HEK293 (cell line): ENCODE measurements around the gene ZCCHC24.

Experiments used
- CTCF ChIA-PET: fragments of 350-600 bp; formaldehyde crosslinking; extraction: SDS; loops from one replicate; lab custom pipeline; 2021; ENCODE audit warnings: antibody characterized with exemption; lab: Yijun Ruan, JAX
- POLR2A ChIA-PET: fragments of 300-600 bp; formaldehyde crosslinking; extraction: SDS; loops from one replicate; lab custom pipeline; 2020; ENCODE audit warnings: antibody characterized with exemption, inconsistent platforms; lab: Yijun Ruan, JAX
- H3K27ac ChIP-seq: fragments of 200-500 bp; sonication (Bioruptor generic); 2 replicates; pipeline ENCODE4 v1.5.1; 2014; ENCODE audit warnings: low read depth, low read length, control low read depth, inconsistent platforms; ENCODE audit errors: extremely low read depth
- H3K36me3 ChIP-seq, 2 experiments: fragments of 200-500 bp in 1 of 2; sonication (Bioruptor generic) in 1 of 2; 1 replicate in 1 of 2; 2 replicates in 1 of 2; pipeline ENCODE4 v1.5.1; 2014 to 2017; ENCODE audit warnings: inconsistent platforms in 2 of 2, low read length in 2 of 2; ENCODE audit not compliant: control insufficient read depth in 2 of 2, insufficient read depth in 1 of 2
- H3K4me1 ChIP-seq: fragments of 200-500 bp; sonication (Bioruptor generic); 2 replicates; pipeline ENCODE4 v1.5.1; 2014; ENCODE audit warnings: mild to moderate bottlenecking, low read length, inconsistent platforms; ENCODE audit not compliant: control insufficient read depth, insufficient read depth
- H3K4me3 ChIP-seq: 2 replicates; pipeline ENCODE4 v1.5.1; 2011; ENCODE audit warnings: low read depth, mild to moderate bottlenecking, control low read depth, low read length, moderate library complexity
- H3K9me3 ChIP-seq: fragments of 200-500 bp; sonication (Bioruptor generic); 2 replicates; pipeline ENCODE4 v1.5.1; 2014; ENCODE audit warnings: low read depth, low read length, inconsistent platforms; ENCODE audit not compliant: control insufficient read depth, insufficient read depth
- BCL11B ChIP-seq: fragments of 450-650 bp; formaldehyde crosslinking; IDR thresholded peaks from 2 replicates; pipeline ENCODE4 v1.5.1; 2016; ENCODE audit warnings: low read depth, missing biosample characterization, missing genetic modification characterization
- MEIS1 ChIP-seq: sonication (generic); formaldehyde crosslinking; IDR thresholded peaks from 2 replicates; pipeline ENCODE4 v1.8.1; 2022; ENCODE audit warnings: missing genetic modification reagents, mild to moderate bottlenecking, borderline replicate concordance
- RBAK ChIP-seq: fragments of 450-650 bp; formaldehyde crosslinking; IDR thresholded peaks from 2 replicates; pipeline ENCODE4 v1.5.1; 2016; ENCODE audit warnings: missing biosample characterization, missing genetic modification characterization
- ZBTB21 ChIP-seq: fragments of 450-650 bp; formaldehyde crosslinking; IDR thresholded peaks from 2 replicates; pipeline ENCODE4 v1.5.1; 2017; ENCODE audit warnings: missing biosample characterization, missing genetic modification characterization
- ZBTB8A ChIP-seq: fragments of 450-650 bp; formaldehyde crosslinking; IDR thresholded peaks from 2 replicates; pipeline ENCODE4 v1.5.1; 2016; ENCODE audit warnings: missing biosample characterization, missing genetic modification characterization
- ZFP41 ChIP-seq: fragments of 450-650 bp; formaldehyde crosslinking; IDR thresholded peaks from 2 replicates; pipeline ENCODE4 v1.5.1; 2016; ENCODE audit warnings: missing biosample characterization, missing genetic modification characterization, borderline replicate concordance
- ZNF10 ChIP-seq: fragments of 450-650 bp; formaldehyde crosslinking; IDR thresholded peaks from 2 replicates; pipeline ENCODE4 v1.5.1; 2017; ENCODE audit warnings: missing biosample characterization, missing genetic modification characterization
- ZNF112 ChIP-seq: fragments of 450-650 bp; formaldehyde crosslinking; IDR thresholded peaks from 2 replicates; pipeline ENCODE4 v1.5.0; 2017; ENCODE audit warnings: missing biosample characterization, missing genetic modification characterization
- ZNF155 ChIP-seq: fragments of 450-650 bp; formaldehyde crosslinking; IDR thresholded peaks from 2 replicates; pipeline ENCODE4 v1.5.1; 2016; ENCODE audit warnings: missing biosample characterization, missing genetic modification characterization
- ZNF19 ChIP-seq: fragments of 450-650 bp; formaldehyde crosslinking; IDR thresholded peaks from 2 replicates; pipeline ENCODE4; 2016; ENCODE audit warnings: missing biosample characterization, missing genetic modification characterization, low read depth
- ZNF2 ChIP-seq: fragments of 450-650 bp; formaldehyde crosslinking; IDR thresholded peaks from 2 replicates; pipeline ENCODE4 v1.5.1; 2016; ENCODE audit warnings: missing biosample characterization, missing genetic modification characterization
- ZNF221 ChIP-seq: fragments of 450-650 bp; formaldehyde crosslinking; IDR thresholded peaks from 2 replicates; pipeline ENCODE4 v1.5.1; 2017; ENCODE audit warnings: missing biosample characterization, missing genetic modification characterization, borderline replicate concordance
- ZNF266 ChIP-seq: fragments of 450-650 bp; formaldehyde crosslinking; IDR thresholded peaks from 2 replicates; pipeline ENCODE4 v1.5.1; 2016; ENCODE audit warnings: missing biosample characterization, missing genetic modification characterization, low read depth
- ZNF335 ChIP-seq: fragments of 450-650 bp; formaldehyde crosslinking; conservative IDR thresholded peaks from 2 replicates; pipeline ENCODE4 v1.5.1; 2016; ENCODE audit warnings: missing biosample characterization, missing genetic modification characterization
- ZNF341 ChIP-seq: fragments of 450-650 bp; formaldehyde crosslinking; IDR thresholded peaks from 2 replicates; pipeline ENCODE4; 2016; ENCODE audit warnings: low read depth, missing biosample characterization, missing genetic modification characterization
- ZNF473 ChIP-seq: fragments of 450-650 bp; formaldehyde crosslinking; IDR thresholded peaks from 2 replicates; pipeline ENCODE4 v1.5.1; 2017; ENCODE audit warnings: missing biosample characterization, missing genetic modification characterization
- ZNF561 ChIP-seq: fragments of 450-650 bp; IDR thresholded peaks from 2 replicates; pipeline ENCODE4 v1.5.1; 2018; ENCODE audit warnings: missing biosample characterization, missing genetic modification characterization, borderline replicate concordance
- ZNF571 ChIP-seq: fragments of 450-650 bp; formaldehyde crosslinking; IDR thresholded peaks from 2 replicates; pipeline ENCODE4 v1.5.0; 2017; ENCODE audit warnings: missing biosample characterization, missing genetic modification characterization
- ZNF670 ChIP-seq: fragments of 450-650 bp; formaldehyde crosslinking; IDR thresholded peaks from 2 replicates; pipeline ENCODE4 v1.5.1; 2016; ENCODE audit warnings: missing biosample characterization, missing genetic modification characterization, low read depth
- ZNF677 ChIP-seq: fragments of 450-650 bp; IDR thresholded peaks from 2 replicates; pipeline ENCODE4 v1.5.0; 2018; ENCODE audit warnings: missing biosample characterization, mild to moderate bottlenecking, missing genetic modification characterization, moderate library complexity
- ZNF701 ChIP-seq: fragments of 450-650 bp; formaldehyde crosslinking; IDR thresholded peaks from 2 replicates; pipeline ENCODE4 v1.5.1; 2016; ENCODE audit warnings: missing biosample characterization, missing genetic modification characterization
- ZNF76 ChIP-seq: fragments of 450-650 bp; formaldehyde crosslinking; IDR thresholded peaks from 2 replicates; pipeline ENCODE4; 2016; ENCODE audit warnings: low read depth, missing biosample characterization, missing genetic modification characterization, borderline replicate concordance
- ZNF768 ChIP-seq: fragments of 450-650 bp; formaldehyde crosslinking; IDR thresholded peaks from 2 replicates; pipeline ENCODE4 v1.5.1; 2018; ENCODE audit warnings: missing biosample characterization, mild to moderate bottlenecking, missing genetic modification characterization
- ZNF776 ChIP-seq: fragments of 450-650 bp; formaldehyde crosslinking; IDR thresholded peaks from 2 replicates; pipeline ENCODE4 v1.5.0; 2017; ENCODE audit warnings: missing biosample characterization, missing genetic modification characterization, borderline replicate concordance
- ZSCAN30 ChIP-seq: fragments of 450-650 bp; IDR thresholded peaks from 2 replicates; pipeline ENCODE4 v1.5.1; 2018; ENCODE audit warnings: missing biosample characterization, mild to moderate bottlenecking, missing genetic modification characterization, moderate library complexity
- TF ChIP-seq, protein P1 (sequence below): fragments of 450-650 bp; formaldehyde crosslinking; IDR thresholded peaks from 2 replicates; pipeline ENCODE4 v1.5.1; 2016; ENCODE audit warnings: missing biosample characterization, missing genetic modification characterization
- TF ChIP-seq, protein P2 (sequence below): fragments of 450-650 bp; formaldehyde crosslinking; IDR thresholded peaks from 2 replicates; pipeline ENCODE4 v1.5.1; 2016; ENCODE audit warnings: missing biosample characterization, missing genetic modification characterization
- TF ChIP-seq, protein P3 (sequence below): fragments of 450-650 bp; formaldehyde crosslinking; optimal IDR thresholded peaks from 2 replicates; pipeline ENCODE3; 2016; ENCODE audit warnings: missing biosample characterization, mild to moderate bottlenecking, missing genetic modification characterization

ZCCHC24 gene

DNA sequence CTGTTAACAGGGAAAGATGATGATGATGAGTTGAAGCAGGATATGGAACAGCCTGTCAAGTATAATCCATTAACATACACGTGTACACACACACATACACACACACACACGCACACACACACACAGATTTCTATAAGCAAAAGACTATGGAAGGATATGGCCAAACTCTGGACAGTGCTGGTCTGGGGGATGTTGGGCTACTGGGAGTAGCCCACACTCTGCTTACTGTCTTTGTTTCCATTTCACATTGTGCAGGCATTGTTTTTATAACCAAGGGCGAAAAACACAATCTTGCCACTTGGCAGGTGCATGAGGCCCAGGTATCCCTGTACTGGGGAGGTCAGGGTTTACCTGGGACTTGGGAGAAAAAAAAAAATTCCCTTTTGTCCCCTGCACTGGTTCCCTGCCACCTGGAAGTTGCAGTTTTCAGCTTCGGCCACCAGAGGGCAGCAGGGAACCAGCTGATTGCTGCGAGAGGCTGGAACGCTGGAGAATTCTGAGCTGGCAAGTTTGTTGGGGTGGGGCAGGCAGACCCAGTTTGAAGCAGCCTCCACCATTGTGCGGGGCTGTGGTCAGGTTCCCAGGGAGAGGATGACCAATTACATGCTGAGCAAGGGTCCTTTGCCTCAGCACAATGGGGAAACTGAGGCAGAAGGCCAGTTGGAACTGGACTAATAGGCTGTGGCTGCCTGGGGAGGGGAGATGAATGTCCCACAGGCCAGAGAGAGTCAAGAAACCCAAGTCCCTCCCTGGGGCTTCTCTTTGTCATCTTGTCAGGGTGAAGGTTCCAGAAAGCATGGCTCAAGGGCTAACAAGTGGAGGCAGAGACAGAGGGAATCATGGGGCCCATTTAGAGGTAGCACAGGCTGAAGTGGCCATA is 70.9 kb downstream of the ZCCHC24 start (continued):
- TF ChIP-seq, protein P1, sequence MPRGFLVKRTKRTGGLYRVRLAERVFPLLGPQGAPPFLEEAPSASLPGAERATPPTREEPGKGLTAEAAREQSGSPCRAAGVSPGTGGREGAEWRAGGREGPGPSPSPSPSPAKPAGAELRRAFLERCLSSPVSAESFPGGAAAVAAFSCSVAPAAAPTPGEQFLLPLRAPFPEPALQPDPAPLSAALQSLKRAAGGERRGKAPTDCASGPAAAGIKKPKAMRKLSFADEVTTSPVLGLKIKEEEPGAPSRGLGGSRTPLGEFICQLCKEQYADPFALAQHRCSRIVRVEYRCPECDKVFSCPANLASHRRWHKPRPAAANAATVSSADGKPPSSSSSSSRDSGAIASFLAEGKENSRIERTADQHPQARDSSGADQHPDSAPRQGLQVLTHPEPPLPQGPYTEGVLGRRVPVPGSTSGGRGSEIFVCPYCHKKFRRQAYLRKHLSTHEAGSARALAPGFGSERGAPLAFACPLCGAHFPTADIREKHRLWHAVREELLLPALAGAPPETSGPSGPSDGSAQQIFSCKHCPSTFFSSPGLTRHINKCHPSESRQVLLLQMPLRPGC, result no peak
- TF ChIP-seq, protein P2, sequence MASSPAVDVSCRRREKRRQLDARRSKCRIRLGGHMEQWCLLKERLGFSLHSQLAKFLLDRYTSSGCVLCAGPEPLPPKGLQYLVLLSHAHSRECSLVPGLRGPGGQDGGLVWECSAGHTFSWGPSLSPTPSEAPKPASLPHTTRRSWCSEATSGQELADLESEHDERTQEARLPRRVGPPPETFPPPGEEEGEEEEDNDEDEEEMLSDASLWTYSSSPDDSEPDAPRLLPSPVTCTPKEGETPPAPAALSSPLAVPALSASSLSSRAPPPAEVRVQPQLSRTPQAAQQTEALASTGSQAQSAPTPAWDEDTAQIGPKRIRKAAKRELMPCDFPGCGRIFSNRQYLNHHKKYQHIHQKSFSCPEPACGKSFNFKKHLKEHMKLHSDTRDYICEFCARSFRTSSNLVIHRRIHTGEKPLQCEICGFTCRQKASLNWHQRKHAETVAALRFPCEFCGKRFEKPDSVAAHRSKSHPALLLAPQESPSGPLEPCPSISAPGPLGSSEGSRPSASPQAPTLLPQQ (tag by site-specific recombination), result 0 out of 2 replicates have a peak, but pooled peaks have one; percentile 38

DNA sequence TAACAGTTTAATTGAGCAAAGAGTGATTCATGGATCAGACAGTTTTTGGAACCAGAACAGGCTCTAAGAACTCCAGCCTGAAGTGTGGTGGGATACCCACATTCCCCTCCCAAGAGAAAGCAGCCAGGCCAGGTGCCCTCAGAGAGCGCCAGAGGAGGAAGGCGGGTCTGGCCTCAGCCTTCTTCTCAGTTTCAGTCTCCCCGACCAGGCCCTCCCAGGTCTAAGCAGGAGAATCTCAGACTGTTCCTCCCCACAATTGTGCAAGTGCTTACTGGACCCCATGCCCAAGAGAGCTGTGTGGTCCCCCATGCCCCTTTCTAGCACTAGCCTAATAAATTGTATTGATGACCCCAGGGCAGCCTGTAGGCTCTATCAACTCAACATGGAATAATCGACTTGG is 72.6 kb downstream of the ZCCHC24 start:
- TF ChIP-seq ZBTB8A (tag by site-specific recombination) (no peak), ZNF221 (no peak), ZNF341 (tag by site-specific recombination) (no peak), ZNF266 (tag by site-specific recombination) (no peak), ZNF76 (tag by site-specific recombination) (no peak), ZNF776 (no peak), ZNF2 (tag by site-specific recombination) (no peak), BCL11B (tag by site-specific recombination) (no peak), ZNF571 (no peak)
- TF ChIP-seq, protein P3, sequence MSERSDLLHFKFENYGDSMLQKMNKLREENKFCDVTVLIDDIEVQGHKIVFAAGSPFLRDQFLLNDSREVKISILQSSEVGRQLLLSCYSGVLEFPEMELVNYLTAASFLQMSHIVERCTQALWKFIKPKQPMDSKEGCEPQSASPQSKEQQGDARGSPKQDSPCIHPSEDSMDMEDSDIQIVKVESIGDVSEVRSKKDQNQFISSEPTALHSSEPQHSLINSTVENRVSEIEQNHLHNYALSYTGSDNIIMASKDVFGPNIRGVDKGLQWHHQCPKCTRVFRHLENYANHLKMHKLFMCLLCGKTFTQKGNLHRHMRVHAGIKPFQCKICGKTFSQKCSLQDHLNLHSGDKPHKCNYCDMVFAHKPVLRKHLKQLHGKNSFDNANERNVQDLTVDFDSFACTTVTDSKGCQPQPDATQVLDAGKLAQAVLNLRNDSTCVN (tag by site-specific recombination), result no peak
- CTCF ChIA-PET, result interaction anchor here (0.6 to 5.2 kb wide), 17 partner anchors 8 to 1049 kb away, joined by 3 to 85 read pairs (median 4); no protein-coding TSS in a partner anchor
- H3K27ac ChIP-seq, result no peak overlapping the region
- no peaks in the 10 kb centered on the region for H3K4me1 ChIP-seq
- no peaks in the 10 kb centered on the region for H3K9me3 ChIP-seq
- no peaks in the 10 kb centered on the region for H3K36me3 ChIP-seq
- POLR2A ChIA-PET, result no interaction called here
- no peak overlapping the region for H3K4me3 ChIP-seq

DNA sequence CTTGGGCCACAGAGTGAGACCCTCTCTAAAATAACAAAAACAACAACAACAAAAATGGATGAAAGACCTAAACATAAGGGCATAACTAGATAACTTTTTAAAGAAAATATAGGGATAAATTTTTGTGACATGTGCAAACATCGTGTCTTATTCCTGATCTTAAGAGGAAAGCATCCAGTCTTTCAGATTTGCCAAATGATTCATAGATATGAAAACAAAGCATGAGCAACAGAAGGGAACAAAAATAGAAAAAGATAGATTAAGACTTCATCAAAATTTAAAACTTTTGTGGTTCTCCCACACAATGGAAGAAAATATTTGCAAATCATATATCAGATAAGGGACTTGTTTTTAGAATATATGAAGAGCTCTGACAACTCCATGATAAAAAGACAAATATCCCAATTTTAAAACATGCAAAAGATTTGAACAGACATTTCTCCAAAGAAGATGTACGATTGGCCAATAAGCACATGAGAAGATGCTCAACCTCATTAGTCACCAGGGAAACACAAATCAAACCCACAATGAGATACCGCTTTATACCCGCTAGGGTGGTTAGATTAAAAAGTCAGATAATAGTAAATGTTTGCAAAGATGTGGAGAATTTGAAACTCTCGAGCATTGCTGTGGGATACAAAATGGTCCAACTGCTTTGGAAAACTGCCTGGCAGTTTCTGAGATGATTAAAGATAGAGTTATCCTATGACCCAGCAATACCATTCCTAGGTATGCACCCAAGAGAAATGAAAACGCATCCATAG is 77.8 kb downstream of the ZCCHC24 start:
- H3K4me1 ChIP-seq, result no peaks in the 10 kb centered on the region
- TF ChIP-seq ZNF10 (tag by site-specific recombination) (no peak), ZSCAN30 (tag by site-specific recombination) (no peak), ZNF473 (tag by site-specific recombination) (no peak), ZNF670 (no peak), ZNF768 (tag by site-specific recombination) (no peak), ZNF112 (tag by site-specific recombination) (no peak), ZNF701 (tag by site-specific recombination) (no peak), ZNF561 (tag by site-specific recombination) (no peak), RBAK (no peak), ZBTB21 (tag by site-specific recombination) (no peak), ZNF19 (tag by site-specific recombination) (no peak), ZNF155 (tag by site-specific recombination) (no peak), ZNF335 (no peak), ZNF677 (tag by site-specific recombination) (no peak), MEIS1 (CRISPR knock-in tag) (no peak), ZFP41 (tag by site-specific recombination) (no peak)
- H3K36me3 ChIP-seq, result no peaks in the 10 kb centered on the region
- no peaks in the 10 kb centered on the region for H3K9me3 ChIP-seq
- H3K4me3 ChIP-seq, result no peak overlapping the region
- H3K27ac ChIP-seq, result no peak overlapping the region
- ChIA-PET CTCF (interaction anchor here (0.7 to 1.2 kb wide), 3 partner anchors 9 to 63 kb away, joined by 3 to 6 read pairs (median 3); no protein-coding TSS in a partner anchor), POLR2A (interaction anchor here (0.7 kb wide), 1 partner anchor 9 kb away, joined by 3 read pairs; no protein-coding TSS in a partner anchor)
